ENCODE data around the gene SPEM2. TPM values are rescaled to one million over a fixed set of nuclear protein-coding genes. Genes with fewer than 3 reads are reported as not detected.

The SPEM2 gene
- total RNA-seq, 6 donors from 2014 or later = not detected

GRCh38 chr17:7440113-7440833 is 14.9 kb downstream of the SPEM2 start:
- H3K9me3 ChIP-seq = no peaks in the 10 kb centered on the region
- H3K27ac ChIP-seq = no peak overlapping the region
- no peak for ATAC-seq (ENCODE audit: low FRiP score in 2 of 2)
- peak; percentile 63 to 80 for DNase-seq
- H3K27me3 ChIP-seq = peaks cover 0 to 25% (median 19%) of the 10 kb centered on the region in 4 donors
- H3K4me1 ChIP-seq = peaks cover 53 to 65% (median 61%) of the 10 kb centered on the region in 4 donors
- WGBS, 2 donors = 4 to 6% methylated on average over 15 to 46 of the region's 46 CpGs
- no peaks in the 10 kb centered on the region for H3K36me3 ChIP-seq
- TF ChIP-seq, protein P1, sequence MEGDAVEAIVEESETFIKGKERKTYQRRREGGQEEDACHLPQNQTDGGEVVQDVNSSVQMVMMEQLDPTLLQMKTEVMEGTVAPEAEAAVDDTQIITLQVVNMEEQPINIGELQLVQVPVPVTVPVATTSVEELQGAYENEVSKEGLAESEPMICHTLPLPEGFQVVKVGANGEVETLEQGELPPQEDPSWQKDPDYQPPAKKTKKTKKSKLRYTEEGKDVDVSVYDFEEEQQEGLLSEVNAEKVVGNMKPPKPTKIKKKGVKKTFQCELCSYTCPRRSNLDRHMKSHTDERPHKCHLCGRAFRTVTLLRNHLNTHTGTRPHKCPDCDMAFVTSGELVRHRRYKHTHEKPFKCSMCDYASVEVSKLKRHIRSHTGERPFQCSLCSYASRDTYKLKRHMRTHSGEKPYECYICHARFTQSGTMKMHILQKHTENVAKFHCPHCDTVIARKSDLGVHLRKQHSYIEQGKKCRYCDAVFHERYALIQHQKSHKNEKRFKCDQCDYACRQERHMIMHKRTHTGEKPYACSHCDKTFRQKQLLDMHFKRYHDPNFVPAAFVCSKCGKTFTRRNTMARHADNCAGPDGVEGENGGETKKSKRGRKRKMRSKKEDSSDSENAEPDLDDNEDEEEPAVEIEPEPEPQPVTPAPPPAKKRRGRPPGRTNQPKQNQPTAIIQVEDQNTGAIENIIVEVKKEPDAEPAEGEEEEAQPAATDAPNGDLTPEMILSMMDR (IDR thresholded peaks at IDR 0.05) = no peak
- no peak for TF ChIP-seq POLR2A (IDR thresholded peaks at IDR 0.05)
- H3K4me3 ChIP-seq = peak overlapping the region in 3 of 4 donors; percentile 16 to 44 (median 39)

DNA sequence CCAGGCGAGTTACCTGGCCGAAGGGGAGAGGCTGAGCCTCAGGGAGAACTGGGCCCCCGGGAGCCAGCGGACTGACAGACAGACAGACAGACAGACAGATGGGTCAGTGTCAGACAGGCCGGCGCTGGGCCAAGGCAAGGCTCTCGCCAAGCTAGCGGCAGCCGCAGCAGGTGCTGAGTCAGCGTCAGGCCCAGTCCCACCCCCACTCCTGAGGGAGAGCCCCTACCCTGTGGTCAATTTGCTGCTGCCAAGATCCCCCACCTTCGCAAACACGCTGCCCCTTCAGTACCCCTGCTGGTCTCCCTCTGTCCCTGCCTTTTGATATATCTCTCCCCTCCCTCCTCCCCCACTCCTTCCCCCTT is 15.4 kb downstream of the SPEM2 start:
- H3K4me1 ChIP-seq = peaks cover 54 to 65% (median 62%) of the 10 kb centered on the region in 4 donors
- TF ChIP-seq EP300 (IDR thresholded peaks at IDR 0.05) = no peak
- no peak for TF ChIP-seq POLR2A (IDR thresholded peaks at IDR 0.05)
- TF ChIP-seq, protein P1 (IDR thresholded peaks at IDR 0.05) = no peak
- no peak for TF ChIP-seq POLR2AphosphoS5 (IDR thresholded peaks at IDR 0.05)
- no peaks in the 10 kb centered on the region for H3K9me3 ChIP-seq
- ATAC-seq (ENCODE audit: low FRiP score in 2 of 2) (no peak), DNase-seq (peak in 1 of 2 donors; percentile 80)
- no peak overlapping the region for H3K4me3 ChIP-seq
- WGBS, 2 donors = 8 to 16% methylated on average over 5 to 8 of the region's 12 CpGs
- no peaks in the 10 kb centered on the region for H3K36me3 ChIP-seq
- no peak overlapping the region for H3K27ac ChIP-seq
- H3K27me3 ChIP-seq = peaks cover 0 to 27% (median 19%) of the 10 kb centered on the region in 4 donors

GRCh38 chr17:7441266-7441665 is 15.8 kb downstream of the SPEM2 start:
- H3K4me1 ChIP-seq = peaks cover 50 to 63% (median 59%) of the 10 kb centered on the region in 4 donors
- WGBS, 2 donors = 56 to 77% methylated on average over 7 of the region's 7 CpGs
- DNase-seq (no peak), ATAC-seq (ENCODE audit: low FRiP score in 2 of 2) (no peak)
- H3K36me3 ChIP-seq = no peaks in the 10 kb centered on the region
- H3K4me3 ChIP-seq = no peak overlapping the region
- H3K27me3 ChIP-seq = peaks cover 0 to 28% (median 19%) of the 10 kb centered on the region in 4 donors
- no peak overlapping the region for H3K27ac ChIP-seq
- H3K9me3 ChIP-seq = no peaks in the 10 kb centered on the region
- TF ChIP-seq, protein P1 (IDR thresholded peaks at IDR 0.05) = no peak
- TF ChIP-seq EP300 (IDR thresholded peaks at IDR 0.05) (no peak), POLR2AphosphoS5 (IDR thresholded peaks at IDR 0.05) (no peak), POLR2A (IDR thresholded peaks at IDR 0.05) (no peak)

- peaks cover 49 to 61% (median 55%) of the 10 kb centered on the region in 4 donors for H3K4me1 ChIP-seq
- ATAC-seq (ENCODE audit: low FRiP score in 2 of 2) (no peak), DNase-seq (no peak)
- H3K27ac ChIP-seq = no peak overlapping the region
- H3K9me3 ChIP-seq = no peaks in the 10 kb centered on the region
- H3K27me3 ChIP-seq = peaks cover 0 to 37% (median 24%) of the 10 kb centered on the region in 4 donors
- H3K36me3 ChIP-seq = no peaks in the 10 kb centered on the region
- 90 to 94% methylated on average over 2 of the region's 2 CpGs for WGBS, 2 donors
- no peak overlapping the region for H3K4me3 ChIP-seq
- TF ChIP-seq POLR2A (IDR thresholded peaks at IDR 0.05) (no peak), EP300 (IDR thresholded peaks at IDR 0.05) (no peak), POLR2AphosphoS5 (IDR thresholded peaks at IDR 0.05) (no peak)
- TF ChIP-seq, protein P1 (IDR thresholded peaks at IDR 0.05) = no peak
Measured at GRCh38 chr17:7442142-7442541, 16.7 kb downstream of the SPEM2 start.

Data from upper lobe of left lung (tissue), 6 donors.